Measurements from ENCODE around the gene LSM4.
"Not testable (repeated sequence)": the region's sequence is repeated elsewhere in the genome, so short reads cannot be mapped to it uniquely, and the experiment has no call there.

LSM4 gene

GRCh38 chr19:18322759-18323460, at the start of gene LSM4:
TSS of gene LSM4 (minus strand) at chr19:18323076. CDS start at chr19:18323020, 56 bp downstream.
- peak; percentile 81 for DNase-seq

DNA sequence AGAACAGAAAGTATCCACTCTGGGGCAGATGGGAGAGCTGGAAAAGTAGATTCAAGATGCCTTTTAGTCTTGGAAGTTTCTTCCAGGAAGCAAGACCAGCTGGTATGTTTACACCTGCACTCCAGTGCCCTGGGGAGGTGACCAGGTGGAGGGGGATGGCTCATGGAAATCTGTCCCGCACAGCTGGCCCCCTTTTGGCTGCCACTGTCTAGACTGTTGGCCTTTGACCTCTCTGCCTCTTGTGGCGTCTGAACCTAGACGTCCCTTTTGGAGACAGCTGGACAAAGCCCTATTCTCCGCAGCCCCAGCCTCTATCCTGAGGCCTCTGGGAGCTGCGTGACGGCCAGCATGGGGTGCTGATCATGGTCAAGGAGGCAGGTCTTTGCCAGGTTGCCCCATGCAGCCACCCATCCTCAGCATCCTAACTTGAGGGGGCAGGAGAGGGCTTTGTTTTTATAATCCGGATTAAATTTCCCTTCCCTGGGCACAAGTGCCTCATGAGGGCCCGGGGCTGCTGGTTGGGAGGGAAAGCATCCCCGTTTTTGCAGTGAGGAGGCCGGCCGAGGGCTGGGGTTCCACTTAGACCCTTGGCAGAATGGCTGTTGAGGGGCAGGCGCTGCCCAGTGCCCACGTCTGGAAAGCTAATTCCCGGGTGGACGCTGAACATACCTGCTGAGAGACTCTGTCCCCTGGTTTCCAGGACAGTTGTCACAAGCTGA, 45.8 kb upstream of the LSM4 start:
- DNase-seq, result no peak

DNA sequence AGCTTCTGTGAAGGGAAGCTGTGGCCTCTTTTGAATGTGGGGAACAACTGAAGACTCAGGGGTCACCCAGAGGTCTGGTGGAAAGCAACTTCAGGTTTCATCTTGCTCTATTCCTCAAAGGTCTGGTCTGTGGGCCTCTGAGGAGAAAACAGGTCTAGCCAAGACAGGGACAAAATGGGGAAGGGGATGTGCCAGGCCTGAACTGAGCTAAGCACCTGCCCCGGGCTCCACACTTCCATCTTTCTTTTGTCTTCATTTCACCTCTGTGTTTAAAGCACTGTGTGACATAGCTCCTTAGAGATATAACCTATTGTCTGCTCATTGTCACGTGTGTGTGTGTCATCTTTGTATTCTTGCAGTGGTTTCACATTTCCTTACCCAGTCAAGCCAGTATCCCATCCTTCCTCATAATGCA, 43.2 kb upstream of the LSM4 start:
- no peak for DNase-seq

DNA sequence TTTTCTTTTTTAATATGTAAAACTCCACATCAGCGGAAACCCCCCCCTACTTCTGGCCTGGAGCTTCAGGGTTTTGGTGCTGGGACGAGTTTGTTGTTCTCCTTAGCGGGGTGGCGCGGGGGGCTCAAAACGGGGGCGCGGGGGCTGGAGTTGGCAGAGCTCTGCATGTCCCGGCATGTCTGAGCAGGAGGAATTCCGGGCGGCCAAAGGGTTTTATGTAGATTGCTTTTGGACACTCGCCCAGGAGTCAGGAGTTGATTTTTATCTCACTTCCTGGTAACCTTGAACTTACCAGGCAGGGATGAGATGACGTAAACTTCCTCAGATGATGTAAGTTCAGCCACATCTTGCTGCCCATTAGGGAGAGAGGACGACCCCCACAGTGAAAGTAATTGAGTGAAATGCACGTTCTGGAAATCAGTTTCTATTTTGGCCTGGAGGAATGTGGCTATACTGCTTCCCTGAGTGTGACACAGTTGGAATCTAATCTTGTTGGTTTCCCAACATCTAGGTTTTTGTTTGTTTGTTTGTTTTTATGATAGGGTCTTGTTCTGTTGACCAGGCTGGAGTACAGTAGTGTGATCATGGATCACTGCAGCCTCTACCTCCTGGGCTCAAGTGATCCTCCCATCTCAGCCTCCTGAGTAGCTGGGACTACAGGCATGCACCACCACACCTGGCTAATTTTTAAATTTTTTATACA, 42.1 kb upstream of the LSM4 start:
- no peak for DNase-seq

- DNase-seq, result not testable (repeated sequence)
Measured at GRCh38 chr19:18364277-18364825, 41.5 kb upstream of the LSM4 start.

- DNase-seq, result no peak
Measured at GRCh38 chr19:18363787-18364186, 40.9 kb upstream of the LSM4 start.

- DNase-seq, result no peak
Measured at GRCh38 chr19:18362934-18363542, 40.2 kb upstream of the LSM4 start.

- no peak for DNase-seq
Measured at GRCh38 chr19:18361646-18362045, 38.8 kb upstream of the LSM4 start.

GRCh38 chr19:18357041-18357440, 34.2 kb upstream of the LSM4 start:
- DNase-seq, result no peak

DNA sequence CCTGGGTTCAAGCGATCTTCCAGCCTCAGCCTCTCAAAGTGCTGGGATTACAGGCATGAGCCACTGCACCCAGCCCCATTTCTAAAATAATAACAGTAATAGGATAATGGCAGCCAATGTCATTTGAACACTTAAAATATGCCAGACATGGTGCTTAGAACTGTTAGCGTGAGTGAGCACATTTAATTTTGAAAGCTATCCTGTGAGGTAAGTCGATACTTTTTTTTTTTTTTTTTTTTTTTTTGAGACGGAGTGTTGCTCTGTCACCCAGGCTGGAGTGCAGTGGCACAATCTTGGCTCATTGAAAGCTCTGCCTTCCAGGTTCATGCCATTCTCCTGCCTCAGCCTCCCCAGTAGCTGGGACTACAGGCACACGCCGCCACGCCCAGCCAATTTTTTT, 31.9 kb upstream of the LSM4 start:
- not testable (repeated sequence) for DNase-seq

GRCh38 chr19:18353378-18354005, 30.6 kb upstream of the LSM4 start:
- DNase-seq, result no peak

DNA sequence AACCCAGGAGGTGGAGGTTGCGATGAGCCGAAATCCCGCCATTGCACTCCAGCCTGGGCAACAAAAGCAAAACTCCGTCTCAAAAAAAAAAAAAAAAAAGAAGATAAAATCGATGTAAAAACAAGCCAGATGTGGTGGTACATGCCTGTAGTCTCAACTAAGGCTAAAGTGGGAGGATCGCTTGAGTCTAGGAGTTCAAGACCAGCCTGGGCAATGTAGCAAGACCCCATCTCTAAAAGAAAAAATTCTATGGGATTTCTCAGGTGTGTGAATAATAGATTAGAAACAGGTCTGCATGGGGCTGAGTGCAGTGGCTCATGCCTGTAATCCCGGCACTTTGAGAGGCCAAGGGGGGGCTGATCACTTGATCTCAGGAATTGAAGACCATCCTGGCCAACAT, 28.7 kb upstream of the LSM4 start:
- no peak for DNase-seq

DNA sequence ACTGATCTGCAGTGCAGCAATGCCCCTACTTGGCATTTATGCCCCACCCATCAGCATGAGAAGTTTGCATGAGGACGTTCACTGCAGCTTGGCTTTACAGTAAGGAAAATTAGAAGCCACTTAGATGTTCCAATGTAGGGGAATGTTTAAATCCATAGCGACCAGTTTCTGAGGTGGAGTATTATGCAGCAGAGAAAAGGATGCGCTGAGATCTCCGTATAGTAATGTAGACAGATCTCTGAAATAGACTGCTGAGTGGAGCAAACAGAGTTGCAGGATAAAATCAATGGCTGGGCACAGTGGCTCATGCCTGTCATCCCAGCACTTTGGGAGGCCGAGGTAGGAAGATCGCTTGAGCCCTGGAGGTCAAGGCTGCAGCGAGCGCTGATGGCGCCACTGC, 27.6 kb upstream of the LSM4 start:
- no peak for DNase-seq

DNA sequence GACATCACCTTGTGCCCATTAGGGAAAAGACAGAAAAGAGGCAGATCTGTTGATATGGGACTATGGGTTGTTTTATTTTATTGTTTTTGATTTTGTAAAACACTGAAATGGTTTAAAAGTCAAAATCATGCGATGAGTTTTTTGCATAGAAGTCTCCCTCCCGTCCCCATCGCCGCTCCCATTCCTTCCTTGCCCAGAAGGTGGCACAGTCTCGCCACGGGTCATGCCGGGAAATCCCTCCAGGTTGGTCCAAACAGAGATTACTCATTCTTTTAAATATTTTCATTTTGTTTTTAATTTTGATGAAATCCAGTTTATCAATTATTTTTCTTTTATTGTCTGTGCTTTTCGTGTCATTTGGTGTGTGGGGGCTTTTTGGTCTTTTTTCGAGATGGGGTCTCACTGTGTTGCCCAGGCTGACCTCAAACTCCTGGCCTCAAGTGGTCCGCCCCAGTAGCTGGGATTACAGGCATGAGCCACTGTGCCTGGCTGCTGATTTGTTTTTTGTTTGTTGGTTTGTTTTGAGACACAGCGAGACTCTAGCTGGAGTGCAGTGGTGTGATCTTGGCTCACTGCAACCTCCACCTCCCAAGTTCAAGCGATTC, 26.8 kb upstream of the LSM4 start:
- no peak for DNase-seq

- DNase-seq, result not testable (repeated sequence)
Measured at GRCh38 chr19:18348818-18349339, 26.0 kb upstream of the LSM4 start.

DNA sequence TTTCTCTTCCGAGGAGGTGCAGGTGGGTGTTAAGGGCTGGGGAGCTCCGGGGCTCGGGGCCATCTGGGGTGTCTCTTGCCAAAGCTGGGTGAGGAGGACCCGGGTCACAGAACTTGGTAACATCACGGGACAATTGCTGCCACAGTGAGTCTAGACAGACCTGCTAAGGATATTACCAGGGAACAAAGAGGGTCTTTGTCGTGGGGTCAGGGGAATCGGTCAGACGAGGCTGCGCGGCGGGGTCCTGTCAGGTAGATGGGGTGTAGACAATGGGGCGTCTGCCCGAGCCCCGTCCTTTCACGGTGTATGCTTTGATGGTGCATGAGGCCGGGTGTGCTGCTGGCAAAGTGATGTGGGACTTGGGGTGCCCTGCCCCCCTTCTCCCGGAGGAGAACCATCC, 25.3 kb upstream of the LSM4 start:
- DNase-seq, result no peak

GRCh38 chr19:18346091-18346490, 23.2 kb upstream of the LSM4 start:
- no peak for DNase-seq

- DNase-seq, result no peak
Measured at GRCh38 chr19:18345296-18345695, 22.4 kb upstream of the LSM4 start.

GRCh38 chr19:18344582-18344950, 21.7 kb upstream of the LSM4 start:
- no peak for DNase-seq

DNA sequence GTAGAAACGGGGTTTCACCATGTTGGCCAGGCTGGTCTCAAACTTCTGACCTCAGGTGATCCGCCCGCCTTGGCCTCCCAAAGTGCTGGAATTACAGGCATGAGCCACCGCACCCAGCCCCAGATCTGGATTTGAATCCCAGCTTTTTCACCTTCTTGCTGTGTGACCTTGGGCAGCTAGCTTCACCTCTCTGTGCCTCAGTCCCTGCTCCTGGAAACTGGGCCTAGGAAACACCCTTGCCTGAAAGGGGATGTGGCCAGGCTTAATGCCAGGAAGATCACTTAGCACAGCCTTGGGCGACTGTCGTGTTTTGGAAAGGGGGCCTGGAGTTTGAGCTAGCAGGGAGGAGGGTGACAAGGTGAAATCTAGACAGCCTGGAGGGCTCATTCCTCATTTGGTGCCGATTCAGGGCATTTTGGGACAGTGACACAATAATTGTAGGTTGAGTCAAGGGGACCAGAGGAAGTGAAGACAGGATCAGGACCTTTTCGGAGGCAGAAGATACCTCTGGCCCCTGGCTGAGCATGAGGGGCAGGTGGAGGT, 19.3 kb upstream of the LSM4 start:
- no peak for DNase-seq

- DNase-seq, result no peak
Measured at GRCh38 chr19:18340990-18341868, 18.4 kb upstream of the LSM4 start.
